ENCODE results near the gene FGF4.

DNA sequence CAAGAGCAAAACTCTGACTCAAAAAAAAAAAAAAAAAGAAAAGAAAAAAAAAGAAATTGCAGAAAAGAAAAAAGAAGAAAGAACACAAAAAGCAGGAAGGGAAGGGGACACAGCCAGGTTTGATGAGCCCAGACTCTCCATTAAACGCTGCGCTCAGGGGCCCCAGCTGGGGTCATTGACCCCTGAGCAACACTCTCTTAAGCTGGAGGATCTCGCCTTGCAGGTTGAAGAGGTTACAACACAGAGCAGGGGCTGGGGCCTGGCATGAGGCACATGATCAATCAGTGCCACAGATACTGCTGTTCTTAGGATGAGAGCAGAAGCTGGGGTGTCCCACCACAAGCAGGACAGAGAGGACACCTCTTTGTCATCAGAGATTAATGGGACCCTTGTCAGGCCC is 36.3 kb upstream of the FGF4 start:
- TF ChIP-seq, protein P1, sequence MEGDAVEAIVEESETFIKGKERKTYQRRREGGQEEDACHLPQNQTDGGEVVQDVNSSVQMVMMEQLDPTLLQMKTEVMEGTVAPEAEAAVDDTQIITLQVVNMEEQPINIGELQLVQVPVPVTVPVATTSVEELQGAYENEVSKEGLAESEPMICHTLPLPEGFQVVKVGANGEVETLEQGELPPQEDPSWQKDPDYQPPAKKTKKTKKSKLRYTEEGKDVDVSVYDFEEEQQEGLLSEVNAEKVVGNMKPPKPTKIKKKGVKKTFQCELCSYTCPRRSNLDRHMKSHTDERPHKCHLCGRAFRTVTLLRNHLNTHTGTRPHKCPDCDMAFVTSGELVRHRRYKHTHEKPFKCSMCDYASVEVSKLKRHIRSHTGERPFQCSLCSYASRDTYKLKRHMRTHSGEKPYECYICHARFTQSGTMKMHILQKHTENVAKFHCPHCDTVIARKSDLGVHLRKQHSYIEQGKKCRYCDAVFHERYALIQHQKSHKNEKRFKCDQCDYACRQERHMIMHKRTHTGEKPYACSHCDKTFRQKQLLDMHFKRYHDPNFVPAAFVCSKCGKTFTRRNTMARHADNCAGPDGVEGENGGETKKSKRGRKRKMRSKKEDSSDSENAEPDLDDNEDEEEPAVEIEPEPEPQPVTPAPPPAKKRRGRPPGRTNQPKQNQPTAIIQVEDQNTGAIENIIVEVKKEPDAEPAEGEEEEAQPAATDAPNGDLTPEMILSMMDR (conservative IDR thresholded peaks at IDR 0.05; ENCODE audit: low read length) = no peak
- no peak for TF ChIP-seq EZH2phosphoT487 (IDR thresholded peaks at IDR 0.05; ENCODE audit: borderline replicate concordance)

Measured in Loucy (cell line).